ENCODE data around the gene PTEN.

The PTEN gene

GRCh38 chr10:87974130-87974529 is 110.7 kb downstream of the PTEN start:
- H2AFZ ChIP-seq (ENCODE audit: low read depth, low read length): no peak overlapping the region
- H3K9me3 ChIP-seq (ENCODE audit: insufficient read depth, low read length): no peaks in the 10 kb centered on the region
- no peak overlapping the region for H3K9ac ChIP-seq (ENCODE audit: low read length)
- no peak for TF ChIP-seq CTCF (IDR thresholded peaks at IDR 0.05; ENCODE audit: low read depth, low read length)
- no peak for TF ChIP-seq EZH2phosphoT487 (IDR thresholded peaks at IDR 0.05; ENCODE audit: low read depth)
- H3K4me2 ChIP-seq (ENCODE audit: low read length): no peak overlapping the region
- H3K4me1 ChIP-seq (ENCODE audit: low read length): 0 out of 2 replicates have a peak, but pooled peaks cover 4% of the 10 kb centered on the region
- no peaks in the 10 kb centered on the region for H3K27me3 ChIP-seq (ENCODE audit: low read depth, low read length)
- no peaks in the 10 kb centered on the region for H4K20me1 ChIP-seq (ENCODE audit: insufficient read depth, low read length)
- H3K27ac ChIP-seq (ENCODE audit: low read length): no peak overlapping the region
- no peaks in the 10 kb centered on the region for H3K79me2 ChIP-seq (ENCODE audit: low read length)
- H3K4me3 ChIP-seq (ENCODE audit: low read length): no peak overlapping the region
- H3K36me3 ChIP-seq (replicated peaks; ENCODE audit: low read depth, low read length): no peaks in the 10 kb centered on the region

DNA sequence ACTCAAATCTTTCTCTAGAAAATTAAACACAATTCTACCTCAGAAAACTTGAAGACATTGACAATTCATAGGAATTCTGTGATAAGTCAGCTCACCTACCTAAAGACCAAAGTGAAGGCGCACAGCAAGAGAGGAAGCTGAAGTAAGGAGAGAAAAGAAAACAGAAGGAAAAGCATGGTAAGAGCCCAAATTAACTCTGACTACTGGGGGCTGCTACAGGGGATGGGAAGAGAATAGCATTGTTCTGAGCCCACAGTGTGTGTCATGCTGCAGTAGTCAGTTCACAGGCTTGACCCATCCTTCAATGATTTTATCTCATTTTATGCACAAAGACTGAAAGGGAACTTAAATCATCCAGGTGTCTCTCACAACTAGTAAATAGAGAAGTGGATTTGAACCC is 111.3 kb downstream of the PTEN start:
- no peaks in the 10 kb centered on the region for H4K20me1 ChIP-seq (ENCODE audit: insufficient read depth, low read length)
- H3K4me2 ChIP-seq (ENCODE audit: low read length): no peak overlapping the region
- H3K36me3 ChIP-seq (replicated peaks; ENCODE audit: low read depth, low read length): no peaks in the 10 kb centered on the region
- TF ChIP-seq CTCF (IDR thresholded peaks at IDR 0.05; ENCODE audit: low read depth, low read length) (no peak), EZH2phosphoT487 (IDR thresholded peaks at IDR 0.05; ENCODE audit: low read depth) (no peak)
- no peaks in the 10 kb centered on the region for H3K79me2 ChIP-seq (ENCODE audit: low read length)
- no peaks in the 10 kb centered on the region for H3K9me3 ChIP-seq (ENCODE audit: insufficient read depth, low read length)
- no peak overlapping the region for H3K9ac ChIP-seq (ENCODE audit: low read length)
- no peak overlapping the region for H3K4me3 ChIP-seq (ENCODE audit: low read length)
- no peak overlapping the region for H2AFZ ChIP-seq (ENCODE audit: low read depth, low read length)
- H3K27ac ChIP-seq (ENCODE audit: low read length): no peak overlapping the region
- H3K4me1 ChIP-seq (ENCODE audit: low read length): 0 out of 2 replicates have a peak, but pooled peaks cover 4% of the 10 kb centered on the region
- no peaks in the 10 kb centered on the region for H3K27me3 ChIP-seq (ENCODE audit: low read depth, low read length)

GRCh38 chr10:87976101-87976743 is 112.8 kb downstream of the PTEN start:
- no peak overlapping the region for H2AFZ ChIP-seq (ENCODE audit: low read depth, low read length)
- no peaks in the 10 kb centered on the region for H4K20me1 ChIP-seq (ENCODE audit: insufficient read depth, low read length)
- no peaks in the 10 kb centered on the region for H3K36me3 ChIP-seq (replicated peaks; ENCODE audit: low read depth, low read length)
- no peak for TF ChIP-seq EZH2phosphoT487 (IDR thresholded peaks at IDR 0.05; ENCODE audit: low read depth)
- TF ChIP-seq CTCF (IDR thresholded peaks at IDR 0.05; ENCODE audit: low read depth, low read length): no peak
- H3K4me1 ChIP-seq (ENCODE audit: low read length): 0 out of 2 replicates have a peak, but pooled peaks cover 4% of the 10 kb centered on the region
- H3K9ac ChIP-seq (ENCODE audit: low read length): no peak overlapping the region
- no peaks in the 10 kb centered on the region for H3K79me2 ChIP-seq (ENCODE audit: low read length)
- no peaks in the 10 kb centered on the region for H3K9me3 ChIP-seq (ENCODE audit: insufficient read depth, low read length)
- no peaks in the 10 kb centered on the region for H3K27me3 ChIP-seq (ENCODE audit: low read depth, low read length)
- H3K27ac ChIP-seq (ENCODE audit: low read length): no peak overlapping the region
- no peak overlapping the region for H3K4me3 ChIP-seq (ENCODE audit: low read length)
- no peak overlapping the region for H3K4me2 ChIP-seq (ENCODE audit: low read length)

DNA sequence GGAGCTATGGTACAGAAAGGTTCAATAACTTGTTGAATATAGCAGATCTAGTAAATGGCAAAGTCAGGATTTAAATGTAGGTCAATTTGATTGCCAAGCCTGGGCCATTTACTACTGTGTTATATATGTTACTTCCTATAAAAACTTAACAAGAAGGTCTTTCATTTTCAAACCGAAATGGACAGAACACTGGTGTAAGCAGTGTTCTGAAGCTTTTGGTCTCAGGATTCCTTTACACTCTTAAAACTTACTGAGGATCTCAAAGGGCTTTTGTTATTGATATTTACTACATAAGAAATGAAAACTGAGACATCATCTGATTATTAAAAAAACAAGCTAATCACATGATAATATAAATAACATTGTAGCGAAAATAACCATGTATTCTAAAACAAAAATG is 114.7 kb downstream of the PTEN start:
- TF ChIP-seq CTCF (IDR thresholded peaks at IDR 0.05; ENCODE audit: low read depth, low read length): no peak
- no peak for TF ChIP-seq EZH2phosphoT487 (IDR thresholded peaks at IDR 0.05; ENCODE audit: low read depth)
- Histone ChIP-seq H2AFZ (ENCODE audit: low read depth, low read length) (no peak overlapping the region), H3K9me3 (ENCODE audit: insufficient read depth, low read length) (no peaks in the 10 kb centered on the region), H3K4me2 (ENCODE audit: low read length) (no peak overlapping the region), H3K4me1 (ENCODE audit: low read length) (0 out of 2 replicates have a peak, but pooled peaks cover 4% of the 10 kb centered on the region), H3K27ac (ENCODE audit: low read length) (no peak overlapping the region), H3K36me3 (replicated peaks; ENCODE audit: low read depth, low read length) (no peaks in the 10 kb centered on the region), H3K4me3 (ENCODE audit: low read length) (no peak overlapping the region), H4K20me1 (ENCODE audit: insufficient read depth, low read length) (no peaks in the 10 kb centered on the region), H3K9ac (ENCODE audit: low read length) (no peak overlapping the region), H3K79me2 (ENCODE audit: low read length) (no peaks in the 10 kb centered on the region), H3K27me3 (ENCODE audit: low read depth, low read length) (no peaks in the 10 kb centered on the region)
